Measurements from ENCODE around the gene ZFP92. TPM values are rescaled to one million over a fixed set of nuclear protein-coding genes. Genes with fewer than 3 reads are reported as not detected.

ZFP92 gene
- total and polyA plus RNA-seq, 4 experiments from 2014 or later = 0.03 to 0.55 (median 0.31) TPM

DNA sequence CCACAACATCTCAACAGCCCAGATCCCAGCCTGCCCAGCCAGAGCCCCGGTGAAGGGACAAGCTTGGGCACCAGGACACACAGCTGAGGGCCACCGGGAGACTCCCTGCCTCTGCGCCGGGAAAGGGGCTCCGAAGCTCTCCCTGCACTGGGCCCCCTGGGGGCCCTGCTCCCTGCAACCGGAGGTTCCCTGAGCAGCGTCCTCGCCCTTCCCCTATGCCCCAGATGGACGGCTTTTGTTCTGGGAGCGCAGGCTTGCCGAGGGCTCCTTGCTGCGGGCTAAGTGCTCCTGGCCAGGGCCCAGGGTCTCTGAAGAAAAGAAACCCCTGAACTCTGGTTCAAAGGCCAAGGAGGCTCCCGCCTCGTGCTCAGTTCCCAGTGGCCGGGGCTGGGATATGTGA is 899 bp upstream of the ZFP92 start:
- H3K27ac ChIP-seq (ENCODE audit: low read depth, low read length) = no peak overlapping the region
- H3K4me1 Mint-ChIP-seq = peaks cover 6 to 13% (median 8%) of the 10 kb centered on the region in 4 donors
- no peak overlapping the region for H3K4me3 ChIP-seq (ENCODE audit: low read length in 2 of 2)
- no peaks in the 10 kb centered on the region for H3K36me3 Mint-ChIP-seq
- DNase-seq = no peak
- no peak overlapping the region for H3K27ac Mint-ChIP-seq
- H3K4me3 Mint-ChIP-seq = peak overlapping the region in 2 of 8 donors; percentile 64 to 75
- H3K9me3 Mint-ChIP-seq = peaks cover 0 to 1% (median 0%) of the 10 kb centered on the region in 8 donors
- CTCF ChIA-PET (ENCODE audit: partially characterized antibody) = no interaction called here
- peaks cover 0 to 2% of the 10 kb centered on the region in 2 donors for H3K27me3 Mint-ChIP-seq
- H3K9me3 ChIP-seq (ENCODE audit: control insufficient read depth in 1 of 2, low read length in 2 of 2) = no peaks in the 10 kb centered on the region
- intact Hi-C loops (cut with micrococcal nuclease) = no loop called here
- POLR2A ChIA-PET (ENCODE audit: partially characterized antibody) = no interaction called here
- no peaks in the 10 kb centered on the region for H3K36me3 ChIP-seq (ENCODE audit: insufficient read depth, low read length)
- H3K27me3 ChIP-seq (ENCODE audit: insufficient read depth, low read length) = no peaks in the 10 kb centered on the region
- peaks cover 10% of the 10 kb centered on the region for H3K4me1 ChIP-seq (ENCODE audit: insufficient read depth, low read length)

GRCh38 chrX:153410888-153411254 is 401 bp upstream of the ZFP92 start:
- Mint-ChIP-seq H3K4me1 (peaks cover 6 to 13% (median 8%) of the 10 kb centered on the region in 4 donors), H3K27ac (peak overlapping the region in 1 of 7 donors; percentile 75), H3K9me3 (peaks cover 0 to 1% (median 0%) of the 10 kb centered on the region in 8 donors), H3K27me3 (peaks cover 0 to 2% of the 10 kb centered on the region in 2 donors), H3K4me3 (peak overlapping the region; percentile 57 to 82 (median 64)), H3K36me3 (no peaks in the 10 kb centered on the region)
- Histone ChIP-seq H3K4me1 (ENCODE audit: insufficient read depth, low read length) (peaks cover 10% of the 10 kb centered on the region), H3K9me3 (ENCODE audit: control insufficient read depth in 1 of 2, low read length in 2 of 2) (no peaks in the 10 kb centered on the region), H3K4me3 (ENCODE audit: low read length in 2 of 2) (no peak overlapping the region), H3K36me3 (ENCODE audit: insufficient read depth, low read length) (no peaks in the 10 kb centered on the region), H3K27me3 (ENCODE audit: insufficient read depth, low read length) (no peaks in the 10 kb centered on the region), H3K27ac (ENCODE audit: low read depth, low read length) (no peak overlapping the region)
- DNase-seq = no peak
- intact Hi-C loops (cut with micrococcal nuclease) = no loop called here
- ChIA-PET CTCF (ENCODE audit: partially characterized antibody) (no interaction called here), POLR2A (ENCODE audit: partially characterized antibody) (no interaction called here)

- peak overlapping the region in 1 of 7 donors; percentile 23 for H3K27ac Mint-ChIP-seq
- peaks cover 0 to 2% of the 10 kb centered on the region in 2 donors for H3K27me3 Mint-ChIP-seq
- Histone ChIP-seq H3K4me1 (ENCODE audit: insufficient read depth, low read length) (peaks cover 10% of the 10 kb centered on the region), H3K27me3 (ENCODE audit: insufficient read depth, low read length) (no peaks in the 10 kb centered on the region), H3K27ac (ENCODE audit: low read depth, low read length) (no peak overlapping the region), H3K36me3 (ENCODE audit: insufficient read depth, low read length) (no peaks in the 10 kb centered on the region), H3K4me3 (ENCODE audit: low read length in 2 of 2) (peak overlapping the region in 1 of 2 donors; percentile 28), H3K9me3 (ENCODE audit: control insufficient read depth in 1 of 2, low read length in 2 of 2) (no peaks in the 10 kb centered on the region)
- H3K9me3 Mint-ChIP-seq = peaks cover 0 to 1% (median 0%) of the 10 kb centered on the region in 8 donors
- DNase-seq = no peak
- CTCF ChIA-PET (ENCODE audit: partially characterized antibody) = interaction anchor here (1.1 kb wide), 1 partner anchor 49 kb away, joined by 3 read pairs; no protein-coding TSS in a partner anchor
- POLR2A ChIA-PET (ENCODE audit: partially characterized antibody) = no interaction called here
- peak overlapping the region; percentile 59 to 78 (median 65) for H3K4me3 Mint-ChIP-seq
- H3K4me1 Mint-ChIP-seq = peaks cover 6 to 13% (median 8%) of the 10 kb centered on the region in 4 donors
- H3K36me3 Mint-ChIP-seq = no peaks in the 10 kb centered on the region
- intact Hi-C loops (cut with micrococcal nuclease) = no loop called here
Measured at GRCh38 chrX:153411988-153412574, 809 bp downstream of the ZFP92 start.

- no peaks in the 10 kb centered on the region for H3K36me3 Mint-ChIP-seq
- H3K4me1 Mint-ChIP-seq = peaks cover 6 to 13% (median 8%) of the 10 kb centered on the region in 4 donors
- H3K9me3 ChIP-seq (ENCODE audit: control insufficient read depth in 1 of 2, low read length in 2 of 2) = no peaks in the 10 kb centered on the region
- no peak overlapping the region for H3K27ac ChIP-seq (ENCODE audit: low read depth, low read length)
- no peaks in the 10 kb centered on the region for H3K36me3 ChIP-seq (ENCODE audit: insufficient read depth, low read length)
- H3K27ac Mint-ChIP-seq = no peak overlapping the region
- peaks cover 0 to 1% (median 0%) of the 10 kb centered on the region in 8 donors for H3K9me3 Mint-ChIP-seq
- H3K27me3 ChIP-seq (ENCODE audit: insufficient read depth, low read length) = no peaks in the 10 kb centered on the region
- peaks cover 10% of the 10 kb centered on the region for H3K4me1 ChIP-seq (ENCODE audit: insufficient read depth, low read length)
- peak overlapping the region in 4 of 8 donors; percentile 59 to 67 (median 65) for H3K4me3 Mint-ChIP-seq
- H3K4me3 ChIP-seq (ENCODE audit: low read length in 2 of 2) = no peak overlapping the region
- peaks cover 0 to 2% of the 10 kb centered on the region in 2 donors for H3K27me3 Mint-ChIP-seq
- POLR2A ChIA-PET (ENCODE audit: partially characterized antibody) = no interaction called here
- intact Hi-C loops (cut with micrococcal nuclease) = no loop called here
- no peak for DNase-seq
- CTCF ChIA-PET (ENCODE audit: partially characterized antibody) = no interaction called here
Measured at GRCh38 chrX:153412746-153413720, 1.8 kb downstream of the ZFP92 start.

GRCh38 chrX:153413731-153414130 is 2.5 kb downstream of the ZFP92 start:
- H3K27ac ChIP-seq (ENCODE audit: low read depth, low read length) = no peak overlapping the region
- H3K27me3 ChIP-seq (ENCODE audit: insufficient read depth, low read length) = no peaks in the 10 kb centered on the region
- peaks cover 6 to 13% (median 8%) of the 10 kb centered on the region in 4 donors for H3K4me1 Mint-ChIP-seq
- no peaks in the 10 kb centered on the region for H3K36me3 ChIP-seq (ENCODE audit: insufficient read depth, low read length)
- H3K9me3 Mint-ChIP-seq = peaks cover 0 to 1% (median 0%) of the 10 kb centered on the region in 8 donors
- DNase-seq = no peak
- no peak overlapping the region for H3K27ac Mint-ChIP-seq
- no peaks in the 10 kb centered on the region for H3K36me3 Mint-ChIP-seq
- POLR2A ChIA-PET (ENCODE audit: partially characterized antibody) = no interaction called here
- CTCF ChIA-PET (ENCODE audit: partially characterized antibody) = no interaction called here
- no peaks in the 10 kb centered on the region for H3K9me3 ChIP-seq (ENCODE audit: control insufficient read depth in 1 of 2, low read length in 2 of 2)
- H3K4me1 ChIP-seq (ENCODE audit: insufficient read depth, low read length) = peaks cover 10% of the 10 kb centered on the region
- no peak overlapping the region for H3K4me3 Mint-ChIP-seq
- no peak overlapping the region for H3K4me3 ChIP-seq (ENCODE audit: low read length in 2 of 2)
- peaks cover 0 to 2% of the 10 kb centered on the region in 2 donors for H3K27me3 Mint-ChIP-seq
- intact Hi-C loops (cut with micrococcal nuclease) = no loop called here

- H3K4me3 Mint-ChIP-seq = no peak overlapping the region
- no peak overlapping the region for H3K27ac Mint-ChIP-seq
- Histone ChIP-seq H3K27ac (ENCODE audit: low read depth, low read length) (no peak overlapping the region), H3K4me1 (ENCODE audit: insufficient read depth, low read length) (peaks cover 10% of the 10 kb centered on the region), H3K27me3 (ENCODE audit: insufficient read depth, low read length) (no peaks in the 10 kb centered on the region), H3K4me3 (ENCODE audit: low read length in 2 of 2) (no peak overlapping the region), H3K36me3 (ENCODE audit: insufficient read depth, low read length) (no peaks in the 10 kb centered on the region), H3K9me3 (ENCODE audit: control insufficient read depth in 1 of 2, low read length in 2 of 2) (no peaks in the 10 kb centered on the region)
- intact Hi-C loops (cut with micrococcal nuclease) = no loop called here
- peaks cover 0 to 2% of the 10 kb centered on the region in 2 donors for H3K27me3 Mint-ChIP-seq
- ChIA-PET POLR2A (ENCODE audit: partially characterized antibody) (no interaction called here), CTCF (ENCODE audit: partially characterized antibody) (no interaction called here)
- DNase-seq = no peak
- no peaks in the 10 kb centered on the region for H3K36me3 Mint-ChIP-seq
- H3K4me1 Mint-ChIP-seq = peaks cover 6 to 13% (median 8%) of the 10 kb centered on the region in 4 donors
- peaks cover 0 to 1% (median 0%) of the 10 kb centered on the region in 8 donors for H3K9me3 Mint-ChIP-seq
Measured at GRCh38 chrX:153414856-153415510, 3.7 kb downstream of the ZFP92 start.

Data from CD4-positive, alpha-beta memory T cell (primary cell).